Peyer's patch (tissue), 4 donors: ENCODE measurements around the gene TOX2. TPM values are rescaled to one million over a fixed set of nuclear protein-coding genes. Genes with fewer than 3 reads are reported as not detected.
A peak's percentile ranks its signal among the peaks of the same experiment; 100 is the strongest.

Experiments
- DNase-seq, 3 donors: peaks; one replicate each; pipeline ENCODE4 v3.0.0-alpha.2; 2017 to 2019
- H3K27ac ChIP-seq, 4 donors: fragments of 200-600 bp; sonication (generic); one replicate each; pipeline ENCODE4 v1.5.1; 2016 to 2019
- H3K27me3 ChIP-seq, 2 donors: fragments of 200-600 bp; sonication (generic); one replicate each; pipeline ENCODE4 v1.5.1; 2019
- H3K36me3 ChIP-seq, 3 donors: fragments of 200-600 bp; sonication (generic); one replicate each; pipeline ENCODE4 v1.5.1; 2016 to 2019
- H3K4me1 ChIP-seq, 4 donors: fragments of 200-600 bp; sonication (generic); one replicate each; pipeline ENCODE4 v1.5.1; 2016 to 2019
- H3K4me3 ChIP-seq, 4 donors: fragments of 200-600 bp; sonication (generic); 1 replicate in 3 of 4; 2 replicates in 1 of 4; pipeline ENCODE4 v1.5.1; 2016 to 2019; ENCODE audit warnings: mild to moderate bottlenecking in 1 of 4
- H3K9me3 ChIP-seq, 4 donors: fragments of 200-600 bp; sonication (generic); one replicate each; pipeline ENCODE4 v1.5.1; 2016 to 2019; ENCODE audit warnings: mild to moderate bottlenecking in 1 of 4
- POLR2A ChIP-seq, 2 donors: fragments of 450-650 bp; IDR thresholded peaks; one replicate each; pipeline ENCODE4 v1.5.1; 2017; ENCODE audit warnings: antibody characterized with exemption in 2 of 2, mild to moderate bottlenecking in 2 of 2, moderate library complexity in 2 of 2
- total RNA-seq, 4 donors: library from RNA; depleted of rRNA; stranded (reverse); fragments of >200 nt; gene quantifications; one replicate each; pipeline ENCODE4 v1.1.0, GENCODE V29; 2016
- TF ChIP-seq, protein P1 (sequence below), 6 experiments: fragments of 450-650 bp in 4 of 6; fragments of 200-600 bp in 2 of 6; sonication (generic) in 1 of 6; IDR thresholded peaks; one replicate each; pipeline ENCODE4 v1.5.1; 2017 to 2019; ENCODE audit warnings: antibody characterized with exemption in 6 of 6, mild to moderate bottlenecking in 3 of 6, moderate library complexity in 1 of 6

The TOX2 gene
- total RNA-seq, 4 donors from 2014 or later = 1.9 to 5.8 (median 2.0) TPM

DNA sequence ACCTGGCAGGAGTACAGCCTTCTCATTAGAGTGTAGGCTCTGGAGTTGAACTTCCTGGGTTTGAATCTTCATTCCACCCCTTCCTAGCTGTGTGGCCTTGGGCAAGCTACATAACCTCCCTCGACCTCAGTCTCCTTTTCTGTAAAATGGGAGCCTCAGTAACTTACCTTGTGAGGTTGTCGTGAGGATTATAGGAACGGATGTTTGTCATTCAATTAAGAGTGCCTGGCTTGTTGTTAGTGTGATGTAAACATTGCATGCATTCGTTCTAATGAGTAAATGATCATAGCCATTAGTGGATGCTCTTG, 45.2 kb downstream of the TOX2 start:
- Histone ChIP-seq H3K9me3 (no peaks in the 10 kb centered on the region), H3K36me3 (no peaks in the 10 kb centered on the region), H3K27me3 (no peaks in the 10 kb centered on the region), H3K27ac (peak overlapping the region in 1 of 4 donors; percentile 44), H3K4me1 (peaks cover 0 to 29% (median 19%) of the 10 kb centered on the region in 4 donors), H3K4me3 (no peak overlapping the region)
- DNase-seq = no peak
- no peak for TF ChIP-seq POLR2A (IDR thresholded peaks at IDR 0.05)
- TF ChIP-seq, protein P1, sequence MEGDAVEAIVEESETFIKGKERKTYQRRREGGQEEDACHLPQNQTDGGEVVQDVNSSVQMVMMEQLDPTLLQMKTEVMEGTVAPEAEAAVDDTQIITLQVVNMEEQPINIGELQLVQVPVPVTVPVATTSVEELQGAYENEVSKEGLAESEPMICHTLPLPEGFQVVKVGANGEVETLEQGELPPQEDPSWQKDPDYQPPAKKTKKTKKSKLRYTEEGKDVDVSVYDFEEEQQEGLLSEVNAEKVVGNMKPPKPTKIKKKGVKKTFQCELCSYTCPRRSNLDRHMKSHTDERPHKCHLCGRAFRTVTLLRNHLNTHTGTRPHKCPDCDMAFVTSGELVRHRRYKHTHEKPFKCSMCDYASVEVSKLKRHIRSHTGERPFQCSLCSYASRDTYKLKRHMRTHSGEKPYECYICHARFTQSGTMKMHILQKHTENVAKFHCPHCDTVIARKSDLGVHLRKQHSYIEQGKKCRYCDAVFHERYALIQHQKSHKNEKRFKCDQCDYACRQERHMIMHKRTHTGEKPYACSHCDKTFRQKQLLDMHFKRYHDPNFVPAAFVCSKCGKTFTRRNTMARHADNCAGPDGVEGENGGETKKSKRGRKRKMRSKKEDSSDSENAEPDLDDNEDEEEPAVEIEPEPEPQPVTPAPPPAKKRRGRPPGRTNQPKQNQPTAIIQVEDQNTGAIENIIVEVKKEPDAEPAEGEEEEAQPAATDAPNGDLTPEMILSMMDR (IDR thresholded peaks at IDR 0.05) = no peak

DNA sequence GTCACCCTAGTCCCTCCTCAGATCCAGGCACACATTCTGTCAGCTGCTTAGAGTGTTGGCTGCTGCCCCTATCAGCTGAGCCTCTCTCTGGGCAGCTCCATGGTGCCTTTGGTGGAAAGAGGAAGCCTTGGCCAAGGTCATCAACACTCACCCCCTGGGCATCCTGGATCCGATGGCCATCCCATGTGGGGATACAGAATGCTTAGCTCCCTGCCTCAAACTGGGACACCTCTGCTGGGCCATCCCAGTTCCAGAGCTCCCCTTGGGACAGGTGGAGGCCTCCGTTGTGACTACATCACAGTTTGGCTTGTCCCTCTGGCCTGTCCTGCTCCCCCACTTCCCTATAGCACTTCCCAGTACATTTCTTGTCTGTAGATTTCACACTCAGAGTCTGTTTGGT, 45.6 kb downstream of the TOX2 start:
- Histone ChIP-seq H3K36me3 (no peaks in the 10 kb centered on the region), H3K4me3 (no peak overlapping the region), H3K27ac (no peak overlapping the region), H3K27me3 (no peaks in the 10 kb centered on the region), H3K9me3 (no peaks in the 10 kb centered on the region), H3K4me1 (peaks cover 0 to 25% (median 18%) of the 10 kb centered on the region in 4 donors)
- TF ChIP-seq POLR2A (IDR thresholded peaks at IDR 0.05) = no peak
- TF ChIP-seq, protein P1 (IDR thresholded peaks at IDR 0.05) = no peak
- peak in 1 of 3 donors; percentile 15 for DNase-seq

DNA sequence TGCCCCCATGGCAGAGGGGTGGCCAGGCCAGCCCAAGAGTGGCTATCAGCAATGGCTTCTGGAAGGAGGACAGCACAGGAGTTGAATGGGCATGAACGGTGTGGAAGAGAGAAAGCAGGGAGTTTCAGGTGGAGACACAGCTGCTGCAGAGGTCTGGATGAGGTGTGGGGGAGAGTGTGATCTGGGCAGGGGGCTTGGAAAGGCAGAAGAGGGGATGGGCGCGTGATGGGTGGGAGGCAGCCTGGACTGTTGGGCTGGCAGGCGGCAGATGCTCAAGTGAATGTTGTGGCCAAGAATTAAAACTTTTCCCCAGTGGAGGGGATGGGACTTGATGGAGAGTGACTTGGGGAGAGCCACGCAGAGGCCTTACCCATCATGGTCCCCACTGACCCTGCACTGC, 46.5 kb downstream of the TOX2 start:
- Histone ChIP-seq H3K27ac (no peak overlapping the region), H3K27me3 (no peaks in the 10 kb centered on the region), H3K36me3 (no peaks in the 10 kb centered on the region), H3K4me3 (no peak overlapping the region), H3K9me3 (no peaks in the 10 kb centered on the region), H3K4me1 (peaks cover 0 to 18% (median 13%) of the 10 kb centered on the region in 4 donors)
- no peak for DNase-seq
- TF ChIP-seq, protein P1 (IDR thresholded peaks at IDR 0.05) = no peak

DNA sequence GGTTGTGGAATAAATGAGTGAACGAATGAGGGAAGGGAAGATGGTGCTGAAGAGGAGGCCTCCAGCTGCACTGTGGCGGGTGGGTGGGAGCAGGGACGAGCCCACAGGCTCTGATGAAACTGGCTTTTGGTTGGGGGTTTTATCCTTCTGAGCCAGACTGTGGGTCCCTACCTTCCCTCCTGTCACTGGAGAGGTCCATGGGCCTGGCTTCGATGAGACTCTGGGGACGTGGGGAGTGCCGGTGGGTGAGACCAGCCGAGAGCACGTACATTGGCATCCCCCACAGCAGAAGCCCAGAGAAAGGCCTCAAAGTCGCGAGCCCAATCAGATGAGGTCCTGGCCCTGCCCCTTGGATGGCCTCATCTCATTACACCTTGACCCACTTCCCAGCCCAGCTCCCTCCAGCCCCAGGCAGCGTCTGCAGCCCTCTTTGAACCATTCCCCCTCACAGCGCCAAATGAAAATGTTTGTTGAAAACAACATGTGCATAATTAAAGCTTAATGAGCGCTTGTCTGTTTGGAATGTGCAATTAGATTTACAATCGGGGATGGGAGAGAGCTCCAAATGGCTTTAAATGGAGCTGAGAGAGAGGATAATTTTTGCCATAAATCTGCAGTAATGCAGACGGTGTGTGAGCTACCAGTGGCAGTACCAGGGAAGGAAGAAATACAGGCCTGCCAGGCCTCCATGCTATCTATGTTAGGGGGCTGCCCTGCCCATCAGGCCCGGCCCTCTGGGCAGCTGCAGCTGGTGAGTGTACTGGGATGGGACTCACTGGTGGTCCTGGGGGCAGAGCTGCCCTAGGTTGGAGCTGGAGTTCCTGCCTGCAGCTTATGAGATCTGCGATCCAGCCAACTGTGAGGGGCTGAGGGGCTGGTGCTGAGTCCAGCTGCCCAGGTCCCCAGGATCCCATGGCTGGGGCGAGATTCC, 47.2 kb downstream of the TOX2 start:
- H3K36me3 ChIP-seq = no peaks in the 10 kb centered on the region
- peak in 1 of 3 donors; percentile 26 for DNase-seq
- no peaks in the 10 kb centered on the region for H3K27me3 ChIP-seq
- TF ChIP-seq, protein P1 (IDR thresholded peaks at IDR 0.05) = no peak
- TF ChIP-seq POLR2A (IDR thresholded peaks at IDR 0.05) = no peak
- no peak overlapping the region for H3K27ac ChIP-seq
- peaks cover 0 to 18% (median 13%) of the 10 kb centered on the region in 4 donors for H3K4me1 ChIP-seq
- H3K4me3 ChIP-seq = no peak overlapping the region
- H3K9me3 ChIP-seq = no peaks in the 10 kb centered on the region

DNA sequence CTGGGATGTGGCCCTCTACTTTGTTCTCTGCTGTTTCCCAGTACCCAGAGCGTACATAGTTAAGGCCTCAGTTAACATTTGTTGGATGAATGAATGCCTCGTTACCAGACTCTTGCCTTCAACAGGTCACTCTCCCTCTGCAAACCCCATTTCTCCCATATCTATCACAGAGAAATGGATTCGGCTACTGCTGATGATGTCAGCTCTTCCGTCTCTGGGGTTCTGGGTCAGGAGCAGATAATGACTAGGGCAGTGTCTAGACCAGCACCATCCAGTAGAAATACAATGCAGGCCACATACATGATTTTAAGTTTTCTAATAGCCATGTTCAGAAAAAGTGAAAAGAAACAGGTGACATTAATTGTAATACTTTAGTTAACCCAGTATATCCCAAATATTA, 47.9 kb downstream of the TOX2 start:
- H3K36me3 ChIP-seq = no peaks in the 10 kb centered on the region
- no peaks in the 10 kb centered on the region for H3K9me3 ChIP-seq
- TF ChIP-seq, protein P1 (IDR thresholded peaks at IDR 0.05) = no peak
- TF ChIP-seq POLR2A (IDR thresholded peaks at IDR 0.05) = no peak
- no peak for DNase-seq
- H3K4me3 ChIP-seq = no peak overlapping the region
- H3K27me3 ChIP-seq = no peaks in the 10 kb centered on the region
- no peak overlapping the region for H3K27ac ChIP-seq
- H3K4me1 ChIP-seq = peaks cover 0 to 18% (median 13%) of the 10 kb centered on the region in 4 donors
